GM19023 (cell line): ENCODE measurements around the gene ROBO1.

Source experiments
- ATAC-seq: cut with Tn5 transposase; IDR thresholded peaks from one replicate; pipeline ENCODE4 v1.9.1; 2021; ENCODE audit warnings: mild to moderate bottlenecking, moderate library complexity; ENCODE audit not compliant: unreplicated experiment

Gene ROBO1

GRCh38 chr3:79028916-79029315, 738.9 kb downstream of the ROBO1 start:
- ATAC-seq, result no peak

- ATAC-seq, result no peak
These were observed 740.2 kb downstream of the ROBO1 start for GRCh38 chr3:79027593-79027992.

GRCh38 chr3:79019924-79020173, 747.9 kb downstream of the ROBO1 start:
- no peak for ATAC-seq

- peak; percentile 60 for ATAC-seq
These were observed 748.5 kb downstream of the ROBO1 start for GRCh38 chr3:79019137-79019923.

- peak; percentile 25 for ATAC-seq
These were observed 749.1 kb downstream of the ROBO1 start for GRCh38 chr3:79018671-79019136.

GRCh38 chr3:79018265-79018664, 749.5 kb downstream of the ROBO1 start:
- ATAC-seq, result no peak

GRCh38 chr3:79016587-79017376, 751.0 kb downstream of the ROBO1 start:
- ATAC-seq, result no peak

- ATAC-seq, result no peak
These were observed 751.9 kb downstream of the ROBO1 start for GRCh38 chr3:79015854-79016253.

- no peak for ATAC-seq
These were observed 754.8 kb downstream of the ROBO1 start for GRCh38 chr3:79012946-79013362.

- ATAC-seq, result no peak
These were observed 755.3 kb downstream of the ROBO1 start for GRCh38 chr3:79012530-79012913.

GRCh38 chr3:79011821-79012529, 755.8 kb downstream of the ROBO1 start:
- no peak for ATAC-seq

GRCh38 chr3:79009861-79010260, 757.9 kb downstream of the ROBO1 start:
- no peak for ATAC-seq

- no peak for ATAC-seq
These were observed 761.7 kb downstream of the ROBO1 start for GRCh38 chr3:79006077-79006476.

- ATAC-seq, result no peak
These were observed 762.7 kb downstream of the ROBO1 start for GRCh38 chr3:79005084-79005483.

GRCh38 chr3:79003994-79004393, 763.8 kb downstream of the ROBO1 start:
- ATAC-seq, result no peak

- ATAC-seq, result no peak
These were observed 765.1 kb downstream of the ROBO1 start for GRCh38 chr3:79002465-79003372.

- ATAC-seq, result no peak
These were observed 766.5 kb downstream of the ROBO1 start for GRCh38 chr3:79001255-79001654.

- ATAC-seq, result no peak
These were observed 768.7 kb downstream of the ROBO1 start for GRCh38 chr3:78999139-78999538.

- ATAC-seq, result no peak
These were observed 772.7 kb downstream of the ROBO1 start for GRCh38 chr3:78995087-78995486.

GRCh38 chr3:78994174-78995027, 773.4 kb downstream of the ROBO1 start:
- no peak for ATAC-seq
